Heart left ventricle (tissue), 16 donors: ENCODE measurements around the gene PSMD13. TPM values are rescaled to one million over a fixed set of nuclear protein-coding genes. Genes with fewer than 3 reads are reported as not detected.

ENCODE experiments used
- ATAC-seq, 4 donors: fragments of 200-7000 bp; cut with Tn5 transposase; one replicate each; pipeline ENCODE4 v1.9.1; 2020 to 2022; ENCODE audit warnings: moderate library complexity in 4 of 4, mild to moderate bottlenecking in 3 of 4, moderate number of reproducible peaks in 1 of 4
- DNase-seq, 5 donors: peaks; one replicate each; pipeline ENCODE4 v3.0.0-alpha.2; 2020
- H3K27ac ChIP-seq, 12 donors: fragments of 200-600 bp; sonication (generic) in 4 of 12; one replicate each; pipeline versions ENCODE4 v1.5.0 to v1.8.0; 2016 to 2022; ENCODE audit warnings: mild to moderate bottlenecking in 2 of 12
- H3K27me3 ChIP-seq, 9 donors: fragments of 200-600 bp; sonication (generic) in 2 of 9; one replicate each; pipeline versions ENCODE4 v1.5.1 to v1.8.0; 2016 to 2022; ENCODE audit warnings: mild to moderate bottlenecking in 3 of 9
- H3K36me3 ChIP-seq, 9 donors: fragments of 200-600 bp; sonication (generic) in 2 of 9; one replicate each; pipeline versions ENCODE4 v1.5.0 to v1.8.0; 2018 to 2022; ENCODE audit warnings: mild to moderate bottlenecking in 2 of 9
- H3K4me1 ChIP-seq, 12 donors: fragments of 200-600 bp; sonication (generic) in 4 of 12; one replicate each; pipeline versions ENCODE4 v1.5.0 to v1.8.0; 2016 to 2022; ENCODE audit warnings: mild to moderate bottlenecking in 3 of 12
- H3K4me3 ChIP-seq, 12 donors: fragments of 200-600 bp; sonication (generic) in 4 of 12; one replicate each; pipeline versions ENCODE4 v1.5.0 to v1.8.0; 2017 to 2022; ENCODE audit warnings: mild to moderate bottlenecking in 9 of 12, moderate library complexity in 4 of 12
- H3K9me3 ChIP-seq, 12 donors: fragments of 200-600 bp; sonication (generic) in 4 of 12; one replicate each; pipeline versions ENCODE4 v1.5.0 to v1.8.0; 2016 to 2022; ENCODE audit warnings: mild to moderate bottlenecking in 1 of 12
- POLR2A ChIP-seq, 2 donors: fragments of 450-650 bp; IDR thresholded peaks; one replicate each; pipeline ENCODE4 v1.6.1; 2017; ENCODE audit warnings: antibody characterized with exemption in 2 of 2, mild to moderate bottlenecking in 2 of 2, moderate library complexity in 2 of 2
- WGBS, 4 donors: extraction: QIAGEN DNeasy Blood & Tissue Kit in 2 of 4; methylation state at CpG; one replicate each; pipeline versions ENCODE4 v1.1.5 to v1.1.7; 2013 to 2018; 5-methylcytosine and 5-hydroxymethylcytosine counted together
- intact Hi-C, 10 donors: fragments of 100-400 bp; cut with DNase I; formaldehyde crosslinking; loops; one replicate each; pipeline versions ENCODE4 v1.11.1 to v1.14.2; 2022
- polyA plus RNA-seq, 2 donors: library from polyadenylated mRNA; stranded (reverse); fragments of 200-250 nt; gene quantifications; one replicate each; pipeline ENCODE4 v1.2.3, GENCODE V29; 2013
- total RNA-seq, 9 donors: library from RNA; depleted of rRNA in 2 of 9; stranded (reverse); fragments of >200 nt in 2 of 9; fragmentation: NEBNext Ultra II Directional in 3 of 9; extraction: Animal tissue kit (Norgen Biotek cat#: 25700) in 3 of 9; gene quantifications; one replicate each; pipeline versions ENCODE4 v1.1.0 to v1.2.4, GENCODE V29; 2016 to 2023
- TF ChIP-seq, protein P1 (sequence below), 12 donors: fragments of 200-600 bp; sonication (generic) in 4 of 12; IDR thresholded peaks; one replicate each; pipeline versions ENCODE4 v1.5.0 to v1.8.0; 2018 to 2022; ENCODE audit warnings: antibody characterized with exemption in 12 of 12, mild to moderate bottlenecking in 5 of 12
- donor health status: ischemic (EF 13 %, LVEDD 7.1; RV severe dilation, severe dysfunction).
- donor health status: healthy with polysubstance abuse.
- donor health status: DM: no; HTN: yes; CAD: no.
- donor health status: DM: no; HTN: no; CAD: no.
- donor health status: ischemic (EF 25% LVEDD 6.9; RV normal size, moderate dysfunction).
- donor health status: ischemic (EF 25% LVEDD 5.7; RV mildly dilated, moderate dysfunction).
- donor health status: healthy.
- donor health status: DM: yes; HTN: yes; CAD: no.
- donor health status: ischemic (EF 35%, LVEDD 5.7; RV mildly dilated, moderate dysfunction).
- donor health status: nonischemic (EF 11% LVEDD 7.7; RV severe dilation, severe dysfunction).
- donor health status: DM: yes; HTN: yes; CAD: no.
- donor health status: PGD.
- donor health status: ischemic (EF 29% LVEDD 5.4; RV normal size, mild dysfunction).
- donor health status: nonischemic (EF 23%, LVEDD 6.1; RV moderate dilation, normal function).

Gene PSMD13
- total and polyA plus RNA-seq, 11 donors, result 75.1 to 140 (median 89.5) TPM

DNA sequence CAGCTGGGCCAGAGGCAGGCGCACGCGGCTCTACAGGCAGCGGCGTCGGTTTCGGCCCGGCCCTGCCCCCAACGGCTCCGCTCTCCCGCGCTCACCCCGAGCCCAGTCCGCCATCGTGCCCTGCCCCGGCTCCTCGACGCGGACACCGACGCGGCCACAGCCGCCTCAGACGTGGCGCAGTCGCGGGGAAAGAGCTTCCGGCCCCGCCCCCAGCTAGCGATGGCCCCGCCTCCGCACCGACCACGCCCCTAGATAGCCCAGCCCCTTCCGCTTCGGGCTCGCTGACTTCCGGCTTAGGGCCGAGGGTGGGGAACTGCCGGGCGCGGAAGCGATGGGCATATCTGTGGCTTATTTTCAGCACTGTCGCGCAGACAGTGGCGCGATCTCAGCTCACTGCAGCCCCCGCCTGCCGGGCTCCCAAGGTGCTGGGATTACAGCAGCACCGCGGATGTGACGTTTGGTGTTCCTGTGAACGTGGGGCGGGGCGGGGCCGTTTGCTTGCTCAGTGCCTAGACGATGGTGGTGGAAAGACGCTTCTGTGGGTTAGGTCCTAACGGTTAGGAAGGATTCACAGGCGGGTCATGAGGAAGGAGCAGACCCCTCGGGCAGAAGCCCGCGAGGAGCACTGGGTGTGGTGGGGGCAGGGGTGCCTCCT, 29.4 kb upstream of the PSMD13 start, which contains the start of the genes BET1L and RIC8A:
TSS of gene BET1L (minus strand) at position 192 of the 655 bp plus-strand sequence. CDS start at position 114, 78 bp downstream.
TSS of gene RIC8A (plus strand) at position 501 of the 655 bp plus-strand sequence. CDS start 1,147 bp downstream, outside the sequence.
- WGBS, 4 donors, result 0 to 3% (median 1%) methylated on average over 31 to 63 of the region's 63 CpGs
- Histone ChIP-seq H3K27ac (peak within 1 kb of the TSS; percentile 96 to 100 (median 99)), H3K9me3 (no peaks in the 10 kb centered on the region), H3K27me3 (no peaks in the 10 kb centered on the region), H3K4me3 (peak within 1 kb of the TSS; percentile 65 to 100 (median 89)), H3K4me1 (peaks cover 19 to 59% (median 38%) of the 10 kb centered on the region in 12 donors), H3K36me3 (peaks cover 0 to 65% (median 58%) of the 10 kb centered on the region in 9 donors)
- peak; percentile 47 to 91 for TF ChIP-seq POLR2A (IDR thresholded peaks at IDR 0.05)
- TF ChIP-seq, protein P1, sequence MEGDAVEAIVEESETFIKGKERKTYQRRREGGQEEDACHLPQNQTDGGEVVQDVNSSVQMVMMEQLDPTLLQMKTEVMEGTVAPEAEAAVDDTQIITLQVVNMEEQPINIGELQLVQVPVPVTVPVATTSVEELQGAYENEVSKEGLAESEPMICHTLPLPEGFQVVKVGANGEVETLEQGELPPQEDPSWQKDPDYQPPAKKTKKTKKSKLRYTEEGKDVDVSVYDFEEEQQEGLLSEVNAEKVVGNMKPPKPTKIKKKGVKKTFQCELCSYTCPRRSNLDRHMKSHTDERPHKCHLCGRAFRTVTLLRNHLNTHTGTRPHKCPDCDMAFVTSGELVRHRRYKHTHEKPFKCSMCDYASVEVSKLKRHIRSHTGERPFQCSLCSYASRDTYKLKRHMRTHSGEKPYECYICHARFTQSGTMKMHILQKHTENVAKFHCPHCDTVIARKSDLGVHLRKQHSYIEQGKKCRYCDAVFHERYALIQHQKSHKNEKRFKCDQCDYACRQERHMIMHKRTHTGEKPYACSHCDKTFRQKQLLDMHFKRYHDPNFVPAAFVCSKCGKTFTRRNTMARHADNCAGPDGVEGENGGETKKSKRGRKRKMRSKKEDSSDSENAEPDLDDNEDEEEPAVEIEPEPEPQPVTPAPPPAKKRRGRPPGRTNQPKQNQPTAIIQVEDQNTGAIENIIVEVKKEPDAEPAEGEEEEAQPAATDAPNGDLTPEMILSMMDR (IDR thresholded peaks at IDR 0.05), result peak in 2 of 12 donors; percentile 14 to 16
- peak; percentile 90 to 95 (median 94) for ATAC-seq
- DNase-seq, result peak; percentile 95 to 98 (median 97)
- intact Hi-C loops, result loop anchor here in 9 of 10 donors (1.0 to 10.0 kb wide), 12 partner anchors 29 to 307 kb away; partner anchors contain the start of genes PTDSS2 (in 3 of the 9), RNH1 (in 3 of the 9), IFITM2 (in 2 of the 9) and PSMD13 (in 2 of the 9)

DNA sequence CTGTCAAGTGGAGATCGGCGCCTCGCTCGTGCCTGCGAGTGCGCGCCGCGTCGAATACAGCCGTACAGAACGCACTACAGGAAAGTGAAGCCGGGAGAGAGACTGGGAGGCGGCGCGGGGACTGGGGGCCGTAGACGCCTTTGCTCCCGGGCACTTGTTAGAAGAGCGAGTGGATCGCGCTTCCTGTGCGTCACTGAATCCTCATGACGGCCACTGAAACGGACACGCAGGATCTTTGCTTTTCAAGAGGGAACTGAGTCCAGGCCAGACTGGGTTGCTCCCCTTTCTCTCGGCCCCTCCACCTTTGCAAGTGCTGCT, 29.0 kb upstream of the PSMD13 start:
- WGBS, 4 donors, result 0 to 1% (median 1%) methylated on average over 14 to 27 of the region's 27 CpGs
- H3K4me1 ChIP-seq, result peaks cover 19 to 59% (median 38%) of the 10 kb centered on the region in 12 donors
- TF ChIP-seq, protein P1 (IDR thresholded peaks at IDR 0.05), result no peak
- TF ChIP-seq POLR2A (IDR thresholded peaks at IDR 0.05), result no peak
- intact Hi-C loops, result loop anchor here in 9 of 10 donors (1.0 to 10.0 kb wide), 14 partner anchors 27 to 307 kb away; partner anchors contain the start of genes PSMD13 (in 4 of the 9), SIRT3 (in 4 of the 9), PTDSS2 (in 3 of the 9) and RNH1 (in 3 of the 9)
- ATAC-seq (peak in 3 of 4 donors; percentile 3 to 29 (median 11)), DNase-seq (peak in 4 of 5 donors; percentile 48 to 75 (median 62))
- H3K4me3 ChIP-seq, result peak overlapping the region; percentile 65 to 100 (median 89)
- H3K9me3 ChIP-seq, result no peaks in the 10 kb centered on the region
- peak overlapping the region; percentile 96 to 100 (median 99) for H3K27ac ChIP-seq
- H3K36me3 ChIP-seq, result peaks cover 0 to 65% (median 60%) of the 10 kb centered on the region in 9 donors
- H3K27me3 ChIP-seq, result no peaks in the 10 kb centered on the region

- DNase-seq, result peak; percentile 84 to 92 (median 86)
- H3K4me3 ChIP-seq, result peak overlapping the region; percentile 65 to 100 (median 89)
- peak; percentile 57 to 81 (median 76) for ATAC-seq
- intact Hi-C loops, result loop anchor here in 9 of 10 donors (1.0 to 10.0 kb wide), 14 partner anchors 26 to 306 kb away; partner anchors contain the start of genes PTDSS2 (in 3 of the 9), RNH1 (in 3 of the 9), IFITM2 (in 2 of the 9) and PSMD13 (in 2 of the 9)
- no peaks in the 10 kb centered on the region for H3K9me3 ChIP-seq
- H3K27me3 ChIP-seq, result no peaks in the 10 kb centered on the region
- WGBS, 4 donors, result 0 to 1% (median 0%) methylated on average over 33 to 57 of the region's 57 CpGs
- peaks cover 0 to 65% (median 60%) of the 10 kb centered on the region in 9 donors for H3K36me3 ChIP-seq
- H3K27ac ChIP-seq, result peak overlapping the region; percentile 96 to 100 (median 99)
- H3K4me1 ChIP-seq, result peaks cover 19 to 59% (median 36%) of the 10 kb centered on the region in 12 donors
- TF ChIP-seq, protein P1 (IDR thresholded peaks at IDR 0.05), result no peak
- peak; percentile 23 to 83 for TF ChIP-seq POLR2A (IDR thresholded peaks at IDR 0.05)
Observed at GRCh38 chr11:208181-208916, 28.4 kb upstream of the PSMD13 start.
